Heart right ventricle (tissue), 16 donors: ENCODE results near the gene SUFU. TPM values are rescaled to one million over a fixed set of nuclear protein-coding genes. Genes with fewer than 3 reads are reported as not detected.

Experiments
- ATAC-seq, 8 donors: fragments of 200-7000 bp; cut with Tn5 transposase; one replicate each; pipeline ENCODE4 v1.9.1; 2020; ENCODE audit warnings: mild to moderate bottlenecking in 8 of 8, moderate library complexity in 8 of 8, moderate number of reproducible peaks in 1 of 8
- DNase-seq, 2 donors: peaks; one replicate each; pipeline ENCODE4 v3.0.0-alpha.2; 2020
- H3K27ac ChIP-seq, 10 donors: fragments of 200-600 bp; sonication (generic) in 2 of 10; one replicate each; pipeline versions ENCODE4 v1.5.0 to v1.8.0; 2020 to 2022; ENCODE audit warnings: mild to moderate bottlenecking in 3 of 10
- H3K27me3 ChIP-seq, 7 donors: fragments of 200-600 bp; one replicate each; pipeline ENCODE4 v1.8.0; 2021 to 2022; ENCODE audit warnings: mild to moderate bottlenecking in 2 of 7
- H3K36me3 ChIP-seq, 9 donors: fragments of 200-600 bp; sonication (generic) in 1 of 9; one replicate each; pipeline versions ENCODE4 v1.5.0 to v1.8.0; 2020 to 2022; ENCODE audit warnings: mild to moderate bottlenecking in 2 of 9
- H3K4me1 ChIP-seq, 9 donors: fragments of 200-600 bp; sonication (generic) in 1 of 9; one replicate each; pipeline versions ENCODE4 v1.5.0 to v1.8.0; 2020 to 2022; ENCODE audit warnings: mild to moderate bottlenecking in 4 of 9
- H3K4me3 ChIP-seq, 10 donors: fragments of 200-600 bp; sonication (generic) in 2 of 10; one replicate each; pipeline versions ENCODE4 v1.5.0 to v1.8.0; 2020 to 2022; ENCODE audit warnings: mild to moderate bottlenecking in 7 of 10, moderate library complexity in 2 of 10
- H3K9me3 ChIP-seq, 11 donors: fragments of 200-600 bp in 10 of 11; sonication (generic) in 2 of 11; one replicate each; pipeline versions ENCODE4 v1.5.0 to v1.8.0; 2013 to 2022; ENCODE audit warnings: mild to moderate bottlenecking in 2 of 11, control low read depth in 1 of 11, moderate library complexity in 1 of 11
- WGBS, 2 donors: extraction: QIAGEN DNeasy Blood & Tissue Kit; methylation state at CpG; one replicate each; pipeline ENCODE4 v1.1.7; 2013; ENCODE audit warnings: inconsistent platforms in 1 of 2; 5-methylcytosine and 5-hydroxymethylcytosine counted together
- intact Hi-C, 10 donors: fragments of 100-400 bp; cut with DNase I; formaldehyde crosslinking; loops; one replicate each; pipeline versions ENCODE4 v1.11.1 to v1.14.2; 2022
- polyA plus RNA-seq, 2 donors: library from polyadenylated mRNA; stranded (reverse); fragments of 200-250 nt; gene quantifications; one replicate each; pipeline ENCODE4 v1.2.3, GENCODE V29; 2013
- total RNA-seq, 10 donors: library from RNA; stranded (reverse); fragmentation: NEBNext Ultra II Directional in 3 of 10; extraction: Animal tissue kit (Norgen Biotek cat#: 25700) in 3 of 10; gene quantifications; one replicate each; pipeline versions ENCODE4 v1.2.1 to v1.2.4, GENCODE V29; 2021 to 2023
- TF ChIP-seq, protein P1 (sequence below), 9 donors: fragments of 200-600 bp; sonication (generic) in 2 of 9; IDR thresholded peaks; one replicate each; pipeline versions ENCODE4 v1.5.0 to v1.8.0; 2021 to 2022; ENCODE audit warnings: antibody characterized with exemption in 9 of 9, mild to moderate bottlenecking in 5 of 9, moderate library complexity in 1 of 9
- donor health status: Arrhythmogenic right ventricular cardiomyopathy.
- donor health status: ischemic (EF 13 %, LVEDD 7.1; RV severe dilation, severe dysfunction).
- donor health status: healthy with polysubstance abuse.
- donor health status: DM: no; HTN: yes; CAD: no.
- donor health status: DM: no; HTN: no; CAD: no.
- donor health status: ischemic (EF 25% LVEDD 6.9; RV normal size, moderate dysfunction).
- donor health status: ischemic (EF 25% LVEDD 5.7; RV mildly dilated, moderate dysfunction).
- donor health status: healthy.
- donor health status: DM: yes; HTN: yes; CAD: no.
- donor health status: Ischemic cardiomyopathy.
- donor health status: ischemic (EF 35%, LVEDD 5.7; RV mildly dilated, moderate dysfunction).
- donor health status: nonischemic (EF 11% LVEDD 7.7; RV severe dilation, severe dysfunction).
- donor health status: DM: yes; HTN: yes; CAD: no.
- donor health status: PGD.
- donor health status: ischemic (EF 29% LVEDD 5.4; RV normal size, mild dysfunction).
- donor health status: nonischemic (EF 23%, LVEDD 6.1; RV moderate dilation, normal function).

SUFU gene
- total and polyA plus RNA-seq, 12 donors = 3.3 to 10.1 (median 7.2) TPM

DNA sequence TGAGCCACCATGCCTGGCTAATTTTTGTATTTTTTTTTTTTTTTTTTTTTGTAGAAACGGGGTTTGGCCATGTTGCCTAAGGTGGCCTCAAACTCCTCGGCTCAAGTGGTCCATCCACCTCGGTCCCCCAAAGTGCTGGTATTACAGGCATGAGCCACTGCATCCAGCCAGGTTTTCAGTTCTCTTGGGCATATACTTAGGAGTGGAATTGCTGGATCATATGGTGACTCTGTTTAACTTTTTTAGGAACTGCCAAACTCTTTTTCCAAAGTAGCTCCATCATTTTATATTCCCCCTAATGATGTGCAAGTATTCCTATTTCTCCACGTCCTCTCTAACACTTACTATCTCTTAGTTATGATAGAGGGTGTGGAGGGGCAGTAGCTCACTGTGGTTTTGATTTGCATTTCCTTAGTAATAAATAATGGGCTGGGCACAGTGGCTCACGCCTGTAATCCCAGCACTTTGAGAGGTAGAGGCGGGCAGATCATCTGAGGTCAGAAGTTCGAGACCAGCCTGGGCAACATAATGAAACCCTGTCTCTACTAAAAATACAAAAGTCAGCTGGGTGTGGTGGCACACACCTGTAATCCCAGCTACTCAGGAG is 41.6 kb downstream of the SUFU start:
- Histone ChIP-seq H3K4me1 (peaks cover 0 to 20% (median 7%) of the 10 kb centered on the region in 9 donors), H3K27ac (no peak overlapping the region), H3K9me3 (no peaks in the 10 kb centered on the region), H3K27me3 (no peaks in the 10 kb centered on the region), H3K4me3 (no peak overlapping the region), H3K36me3 (peaks cover 0 to 8% (median 2%) of the 10 kb centered on the region in 9 donors)
- WGBS, 2 donors = 96% methylated on average over 7 of the region's 7 CpGs
- ATAC-seq (no peak), DNase-seq (no peak)
- TF ChIP-seq, protein P1, sequence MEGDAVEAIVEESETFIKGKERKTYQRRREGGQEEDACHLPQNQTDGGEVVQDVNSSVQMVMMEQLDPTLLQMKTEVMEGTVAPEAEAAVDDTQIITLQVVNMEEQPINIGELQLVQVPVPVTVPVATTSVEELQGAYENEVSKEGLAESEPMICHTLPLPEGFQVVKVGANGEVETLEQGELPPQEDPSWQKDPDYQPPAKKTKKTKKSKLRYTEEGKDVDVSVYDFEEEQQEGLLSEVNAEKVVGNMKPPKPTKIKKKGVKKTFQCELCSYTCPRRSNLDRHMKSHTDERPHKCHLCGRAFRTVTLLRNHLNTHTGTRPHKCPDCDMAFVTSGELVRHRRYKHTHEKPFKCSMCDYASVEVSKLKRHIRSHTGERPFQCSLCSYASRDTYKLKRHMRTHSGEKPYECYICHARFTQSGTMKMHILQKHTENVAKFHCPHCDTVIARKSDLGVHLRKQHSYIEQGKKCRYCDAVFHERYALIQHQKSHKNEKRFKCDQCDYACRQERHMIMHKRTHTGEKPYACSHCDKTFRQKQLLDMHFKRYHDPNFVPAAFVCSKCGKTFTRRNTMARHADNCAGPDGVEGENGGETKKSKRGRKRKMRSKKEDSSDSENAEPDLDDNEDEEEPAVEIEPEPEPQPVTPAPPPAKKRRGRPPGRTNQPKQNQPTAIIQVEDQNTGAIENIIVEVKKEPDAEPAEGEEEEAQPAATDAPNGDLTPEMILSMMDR (IDR thresholded peaks at IDR 0.05) = no peak
- intact Hi-C loops = no loop called here

DNA sequence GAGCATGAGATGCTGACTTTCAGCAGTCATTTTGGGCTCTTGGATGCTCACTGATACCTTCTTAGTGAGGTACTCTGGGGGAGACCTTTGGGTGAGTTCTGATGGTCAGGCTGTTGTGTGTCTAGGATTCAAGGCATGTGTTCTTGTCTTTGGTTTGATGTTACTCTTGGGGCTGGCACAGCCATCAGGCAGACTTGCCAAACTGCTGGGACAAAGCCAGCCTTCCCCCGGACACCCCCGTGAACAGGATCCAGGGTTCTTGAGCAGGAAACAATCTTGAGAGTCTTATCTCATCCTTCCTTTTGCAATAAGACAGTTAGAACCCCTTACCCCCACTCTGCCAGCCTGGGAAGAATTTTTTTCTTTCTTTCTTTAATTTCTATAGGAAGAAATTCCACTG is 42.2 kb downstream of the SUFU start:
- Histone ChIP-seq H3K27me3 (no peaks in the 10 kb centered on the region), H3K4me3 (no peak overlapping the region), H3K4me1 (peaks cover 0 to 20% (median 7%) of the 10 kb centered on the region in 9 donors), H3K36me3 (peaks cover 0 to 15% (median 7%) of the 10 kb centered on the region in 9 donors), H3K27ac (no peak overlapping the region), H3K9me3 (no peaks in the 10 kb centered on the region)
- TF ChIP-seq, protein P1 (IDR thresholded peaks at IDR 0.05) = no peak
- DNase-seq (no peak), ATAC-seq (no peak)
- intact Hi-C loops = no loop called here
- 15 to 26% methylated on average over 2 of the region's 2 CpGs for WGBS, 2 donors

DNA sequence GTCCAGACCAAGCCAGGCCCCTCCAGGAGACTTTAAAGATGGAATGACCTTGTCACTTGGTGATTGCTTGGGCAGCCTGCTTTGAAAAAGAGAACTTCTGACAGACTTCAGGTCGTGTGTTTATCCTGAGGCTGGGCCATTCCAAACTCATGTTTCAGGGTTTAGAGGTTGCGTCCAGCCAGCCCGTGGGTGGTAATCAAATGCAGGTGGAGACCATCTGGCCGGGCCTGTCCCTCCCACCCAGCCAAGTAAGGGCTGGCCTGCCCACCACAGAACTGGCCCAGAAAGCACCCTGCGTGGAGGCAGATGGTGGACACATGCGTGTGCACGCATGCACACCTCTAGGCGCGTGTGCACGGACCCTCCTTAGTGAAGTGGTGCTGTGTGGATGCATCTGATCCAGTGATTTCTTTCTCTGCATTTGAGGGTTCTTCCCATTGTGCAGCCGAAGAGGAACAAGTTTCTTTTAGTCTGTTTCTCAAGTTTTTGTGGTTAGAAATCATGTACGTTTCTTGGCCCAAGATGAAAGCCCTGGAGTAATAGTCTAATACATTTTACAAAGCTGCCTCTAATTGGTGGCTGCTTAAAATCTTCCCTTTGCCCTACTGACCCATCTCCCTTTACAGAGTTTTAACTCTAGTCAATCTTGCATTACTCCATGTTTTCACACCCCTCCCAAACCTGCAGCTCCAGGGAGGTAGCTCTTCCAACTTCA is 43.0 kb downstream of the SUFU start:
- 79% methylated on average over 12 of the region's 12 CpGs for WGBS, 2 donors
- TF ChIP-seq, protein P1 (IDR thresholded peaks at IDR 0.05) = no peak
- no peak overlapping the region for H3K27ac ChIP-seq
- H3K36me3 ChIP-seq = peaks cover 0 to 21% (median 7%) of the 10 kb centered on the region in 9 donors
- ATAC-seq (peak in 2 of 8 donors; percentile 17 to 47), DNase-seq (no peak)
- intact Hi-C loops = no loop called here
- H3K27me3 ChIP-seq = no peaks in the 10 kb centered on the region
- H3K4me1 ChIP-seq = peaks cover 0 to 20% (median 7%) of the 10 kb centered on the region in 9 donors
- H3K4me3 ChIP-seq = no peak overlapping the region
- no peaks in the 10 kb centered on the region for H3K9me3 ChIP-seq

DNA sequence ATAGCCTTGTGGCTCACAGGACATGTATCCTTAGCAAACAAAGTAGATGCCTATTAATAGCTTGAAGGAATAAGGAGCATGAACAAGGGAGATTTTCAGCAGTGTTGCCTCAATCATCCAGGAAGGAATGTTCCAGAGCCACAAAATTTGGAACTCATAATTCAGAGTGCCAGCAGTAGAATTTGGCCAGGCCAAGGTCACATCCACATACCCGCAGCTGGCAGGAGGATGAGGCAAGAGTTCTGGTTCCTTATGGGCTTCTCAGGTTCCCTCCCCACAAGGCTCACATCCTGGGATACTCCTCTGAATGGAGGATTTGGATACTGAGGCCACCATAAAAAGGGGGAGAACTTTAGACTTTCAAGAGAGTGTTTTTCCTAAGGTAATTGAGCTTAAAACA is 45.8 kb downstream of the SUFU start:
- intact Hi-C loops = no loop called here
- H3K4me3 ChIP-seq = no peak overlapping the region
- peaks cover 0 to 20% (median 7%) of the 10 kb centered on the region in 9 donors for H3K4me1 ChIP-seq
- ATAC-seq (no peak), DNase-seq (no peak)
- no peaks in the 10 kb centered on the region for H3K27me3 ChIP-seq
- TF ChIP-seq, protein P1 (IDR thresholded peaks at IDR 0.05) = no peak
- H3K36me3 ChIP-seq = peaks cover 0 to 29% (median 7%) of the 10 kb centered on the region in 9 donors
- no peak overlapping the region for H3K27ac ChIP-seq
- 90 to 96% methylated on average over 1 of the region's 1 CpG for WGBS, 2 donors
- no peaks in the 10 kb centered on the region for H3K9me3 ChIP-seq
